Chondrocyte (in vitro differentiated cells): Measurements from ENCODE around the gene BSCL2. TPM values are rescaled to one million over a fixed set of nuclear protein-coding genes. Genes with fewer than 3 reads are reported as not detected.
"Not testable (repeated sequence)": the region's sequence is repeated elsewhere in the genome, so short reads cannot be mapped to it uniquely, and the experiment has no call there.

Experiments
- DNase-seq: peaks from one replicate; pipeline ENCODE4 v3.0.0; 2021; ENCODE audit warnings: mixed read lengths, low spot score
- H3K27ac Mint-ChIP-seq: one replicate; pipeline ENCODE4 v1.8.0; 2021; ENCODE audit warnings: mild to moderate bottlenecking, moderate library complexity, mixed read lengths; ENCODE audit not compliant: unreplicated experiment
- H3K27me3 Mint-ChIP-seq: 2 replicates; pipeline ENCODE4 v1.8.0; 2021; ENCODE audit warnings: low read depth, mixed read lengths
- H3K36me3 Mint-ChIP-seq: 2 replicates; pipeline ENCODE4 v1.8.0; 2021; ENCODE audit warnings: low read depth, mixed read lengths
- H3K4me1 Mint-ChIP-seq: 2 replicates; pipeline ENCODE4 v1.8.0; 2021; ENCODE audit warnings: low read depth, mild to moderate bottlenecking, mixed read lengths
- H3K4me3 Mint-ChIP-seq: one replicate; pipeline ENCODE4 v1.8.0; 2021; ENCODE audit warnings: mild to moderate bottlenecking, moderate library complexity, mixed read lengths; ENCODE audit not compliant: unreplicated experiment
- H3K9me3 Mint-ChIP-seq: 2 replicates; pipeline ENCODE4 v1.8.0; 2021; ENCODE audit warnings: low read depth, mixed read lengths
- total RNA-seq: library from RNA; stranded (reverse); gene quantifications from 3 replicates; pipeline ENCODE4 v1.2.1, GENCODE V29; 2021
- TF ChIP-seq, protein P1 (sequence below): fragments of 200-600 bp; sonication (generic); IDR thresholded peaks from 2 replicates; pipeline ENCODE4 v1.5.0; 2021; ENCODE audit warnings: antibody characterized with exemption, mild to moderate bottlenecking, moderate library complexity

BSCL2 gene
- total RNA-seq, 1 donor from 2014 or later = 43.2 TPM

GRCh38 chr11:62705880-62706849 lies 1.1 kb downstream of the BSCL2 start:
- DNase-seq = peak; percentile 97
- H3K4me1 Mint-ChIP-seq = peaks cover 38% of the 10 kb centered on the region
- H3K4me3 Mint-ChIP-seq = peak overlapping the region; percentile 92
- no peaks in the 10 kb centered on the region for H3K9me3 Mint-ChIP-seq
- H3K27me3 Mint-ChIP-seq = no peaks in the 10 kb centered on the region
- peaks cover 8% of the 10 kb centered on the region for H3K36me3 Mint-ChIP-seq
- TF ChIP-seq, protein P1, sequence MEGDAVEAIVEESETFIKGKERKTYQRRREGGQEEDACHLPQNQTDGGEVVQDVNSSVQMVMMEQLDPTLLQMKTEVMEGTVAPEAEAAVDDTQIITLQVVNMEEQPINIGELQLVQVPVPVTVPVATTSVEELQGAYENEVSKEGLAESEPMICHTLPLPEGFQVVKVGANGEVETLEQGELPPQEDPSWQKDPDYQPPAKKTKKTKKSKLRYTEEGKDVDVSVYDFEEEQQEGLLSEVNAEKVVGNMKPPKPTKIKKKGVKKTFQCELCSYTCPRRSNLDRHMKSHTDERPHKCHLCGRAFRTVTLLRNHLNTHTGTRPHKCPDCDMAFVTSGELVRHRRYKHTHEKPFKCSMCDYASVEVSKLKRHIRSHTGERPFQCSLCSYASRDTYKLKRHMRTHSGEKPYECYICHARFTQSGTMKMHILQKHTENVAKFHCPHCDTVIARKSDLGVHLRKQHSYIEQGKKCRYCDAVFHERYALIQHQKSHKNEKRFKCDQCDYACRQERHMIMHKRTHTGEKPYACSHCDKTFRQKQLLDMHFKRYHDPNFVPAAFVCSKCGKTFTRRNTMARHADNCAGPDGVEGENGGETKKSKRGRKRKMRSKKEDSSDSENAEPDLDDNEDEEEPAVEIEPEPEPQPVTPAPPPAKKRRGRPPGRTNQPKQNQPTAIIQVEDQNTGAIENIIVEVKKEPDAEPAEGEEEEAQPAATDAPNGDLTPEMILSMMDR = no peak
- peak overlapping the region; percentile 95 for H3K27ac Mint-ChIP-seq

- no peaks in the 10 kb centered on the region for H3K9me3 Mint-ChIP-seq
- H3K27ac Mint-ChIP-seq = peak overlapping the region; percentile 95
- peak overlapping the region; percentile 92 for H3K4me3 Mint-ChIP-seq
These were observed 1.8 kb downstream of the BSCL2 start for GRCh38 chr11:62705413-62705812.

GRCh38 chr11:62703921-62704320 lies 3.3 kb downstream of the BSCL2 start:
- H3K4me1 Mint-ChIP-seq = peaks cover 25% of the 10 kb centered on the region
- H3K27me3 Mint-ChIP-seq, H3K9me3 Mint-ChIP-seq, H3K36me3 Mint-ChIP-seq, DNase-seq, H3K27ac Mint-ChIP-seq, H3K4me3 Mint-ChIP-seq: not testable (repeated sequence)

More at GRCh38 chr11:62705413-62705812, 1.8 kb downstream of the BSCL2 start:
- TF ChIP-seq, protein P1 = no peak
- peaks cover 38% of the 10 kb centered on the region for H3K4me1 Mint-ChIP-seq
- H3K36me3 Mint-ChIP-seq = peaks cover 7% of the 10 kb centered on the region
- no peaks in the 10 kb centered on the region for H3K27me3 Mint-ChIP-seq
- DNase-seq = no peak

DNA sequence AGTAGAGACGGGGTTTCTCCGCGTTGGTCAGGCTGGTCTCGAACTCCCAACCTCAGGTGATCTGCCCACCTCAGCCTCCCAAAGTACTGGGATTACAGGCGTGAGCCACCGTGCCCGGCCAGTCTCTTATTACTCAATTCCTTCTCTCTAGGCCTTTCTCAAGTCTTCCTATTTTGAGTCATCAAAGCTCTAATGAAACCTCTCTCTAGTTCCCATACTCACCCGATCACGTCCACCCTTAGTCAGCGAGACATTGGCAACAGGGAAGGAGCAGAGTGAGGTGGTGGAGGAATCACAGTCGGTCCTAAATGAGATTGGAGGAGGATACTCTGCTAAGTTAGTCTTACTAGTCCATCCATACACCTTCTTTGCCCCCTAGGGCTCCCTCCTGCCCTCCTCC lies 5.0 kb downstream of the BSCL2 start:
- Mint-ChIP-seq H3K4me3 (no peak overlapping the region), H3K27me3 (no peaks in the 10 kb centered on the region), H3K36me3 (peaks cover 9% of the 10 kb centered on the region), H3K27ac (no peak overlapping the region), H3K4me1 (peaks cover 18% of the 10 kb centered on the region), H3K9me3 (no peaks in the 10 kb centered on the region)
- TF ChIP-seq, protein P1 = no peak
- DNase-seq = no peak

DNA sequence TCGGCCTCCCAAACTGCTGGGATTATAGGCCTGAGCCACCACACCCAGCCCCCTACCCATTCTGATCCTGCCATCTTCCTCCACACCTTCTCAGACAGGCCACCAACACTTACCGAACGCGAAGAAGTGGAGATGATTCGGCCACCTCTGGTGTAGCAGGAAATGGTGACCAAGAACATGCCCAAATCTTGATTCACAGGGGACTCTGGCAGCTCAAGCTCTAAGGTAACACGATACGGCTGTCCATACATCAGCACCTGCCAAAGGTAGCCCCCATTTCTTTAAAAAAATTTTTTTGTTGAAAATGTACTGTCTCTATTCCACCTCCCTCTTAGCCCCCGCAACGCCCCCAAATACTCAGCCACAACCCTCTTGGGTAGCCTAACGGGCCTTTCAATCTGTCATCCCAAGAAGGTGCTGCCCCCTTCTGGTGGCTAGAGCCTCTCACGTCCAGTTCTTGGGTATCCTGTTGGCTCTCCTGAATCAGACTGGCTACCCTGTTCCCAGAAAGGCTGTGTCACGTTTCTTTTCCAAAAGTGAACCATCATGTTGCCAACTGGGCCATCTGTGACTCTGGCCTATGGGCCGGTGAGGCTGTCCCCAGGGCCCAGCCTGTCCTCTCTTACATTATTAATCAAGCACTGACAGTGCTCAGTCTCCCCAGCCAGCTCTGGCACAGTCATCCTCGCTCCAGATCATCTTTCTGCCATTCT lies 12.6 kb downstream of the BSCL2 start:
- TF ChIP-seq, protein P1 = peak; percentile 91
- peak overlapping the region; percentile 28 for H3K27ac Mint-ChIP-seq

DNA sequence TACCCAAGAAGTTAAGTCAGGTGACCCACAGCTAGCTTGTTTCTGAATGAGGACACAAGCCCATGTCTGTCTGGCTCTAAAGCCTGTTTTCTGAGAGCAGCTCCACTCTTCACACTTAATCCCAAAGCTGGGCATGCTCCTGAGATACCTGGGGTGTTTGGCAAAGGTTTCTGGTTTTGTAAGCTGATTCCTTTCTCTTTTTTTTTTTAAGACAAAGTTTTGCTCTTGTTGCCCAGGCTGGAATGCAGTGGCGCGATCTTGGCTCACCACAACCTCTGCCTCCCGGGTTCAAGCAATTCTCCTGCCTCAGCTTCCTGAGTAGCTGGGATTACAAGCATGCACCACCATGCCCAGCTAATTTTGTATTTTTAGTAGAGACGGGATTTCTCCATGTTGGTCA lies 13.6 kb downstream of the BSCL2 start:
- Mint-ChIP-seq H3K36me3 (peaks cover 11% of the 10 kb centered on the region), H3K4me1 (peaks cover 19% of the 10 kb centered on the region)
- not testable (repeated sequence) for DNase-seq, H3K27me3 Mint-ChIP-seq, H3K9me3 Mint-ChIP-seq, H3K4me3 Mint-ChIP-seq, H3K27ac Mint-ChIP-seq

More for the DNA sequence above, 12.6 kb downstream of the BSCL2 start:
- Mint-ChIP-seq H3K36me3 (peaks cover 11% of the 10 kb centered on the region), H3K4me3 (no peak overlapping the region), H3K4me1 (peaks cover 12% of the 10 kb centered on the region), H3K27me3 (no peaks in the 10 kb centered on the region), H3K9me3 (no peaks in the 10 kb centered on the region)
- DNase-seq = no peak
